NCI-H2081 treated with DMSO at 0.1 percent for 48 hours (cell line): ENCODE measurements around the gene RASSF5.

ENCODE experiments used
- DNase-seq: peaks from one replicate; lab custom pipeline; 2025; lab: John Stamatoyannopoulos, UW

The RASSF5 gene

GRCh38 chr1:206635080-206635977, 128.0 kb downstream of the RASSF5 start, which contains the start of gene DYRK3:
DYRK3 (plus strand) TSS chr1:206635536; CDS start chr1:206635704, 168 bp downstream.
- peak; percentile 74 for DNase-seq

DNA sequence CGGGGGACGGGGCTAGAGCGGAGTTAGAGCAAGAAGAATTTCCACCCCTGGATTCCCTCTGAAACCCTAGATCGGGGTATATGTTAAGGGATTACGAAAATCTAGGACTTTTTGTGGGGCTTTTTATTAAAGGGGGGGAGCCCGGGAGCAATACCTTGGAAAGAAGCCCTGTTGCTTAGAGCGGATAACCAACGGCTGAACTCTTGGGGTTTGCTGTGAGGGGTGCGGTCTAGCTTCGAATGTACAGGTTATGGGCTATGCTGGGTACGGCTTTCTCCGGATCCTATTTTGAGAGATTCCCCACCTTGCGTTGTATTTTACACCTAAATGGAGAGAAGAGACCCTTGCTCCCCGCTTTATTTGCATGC, 128.6 kb downstream of the RASSF5 start:
- no peak for DNase-seq

- no peak for DNase-seq
These were observed 129.3 kb downstream of the RASSF5 start for GRCh38 chr1:206636671-206637070.

DNA sequence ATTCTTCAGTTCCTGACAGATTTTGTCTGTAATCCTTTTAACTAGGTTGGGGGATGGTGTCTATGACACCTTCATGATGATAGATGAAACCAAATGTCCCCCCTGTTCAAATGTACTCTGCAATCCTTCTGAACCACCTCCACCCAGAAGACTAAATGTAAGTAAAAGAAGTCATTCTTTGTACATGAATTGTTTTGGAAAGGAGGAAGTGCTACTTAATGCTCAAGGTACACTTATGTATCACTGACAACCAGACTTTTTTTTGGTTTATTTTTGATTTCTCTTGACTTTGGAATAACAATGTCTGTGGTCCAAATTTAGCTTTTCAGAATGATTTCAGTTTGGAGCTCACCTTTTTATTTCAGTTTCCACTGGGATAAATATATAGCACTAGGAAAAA, 130.3 kb downstream of the RASSF5 start:
- no peak for DNase-seq
